H1 (cell line): Measurements from ENCODE around the gene RIMS3. TPM values are rescaled to one million over a fixed set of nuclear protein-coding genes. Genes with fewer than 3 reads are reported as not detected.

Experiments
- CTCF ChIA-PET: fragments of 300-600 bp; sonication (Branson Sonifier 250); formaldehyde crosslinking; loops from one replicate; lab custom pipeline; 2021; ENCODE audit not compliant: partially characterized antibody; lab: Charles Lee
- POLR2A ChIA-PET: fragments of 300-600 bp; sonication (Branson Sonifier 250); formaldehyde crosslinking; loops from one replicate; lab custom pipeline; 2021; ENCODE audit warnings: inconsistent platforms; ENCODE audit not compliant: partially characterized antibody; lab: Charles Lee
- DNase-seq, 2 experiments: peaks; one replicate each; pipeline versions ENCODE4 v3.0.0 to v3.0.0-alpha.2; 2010 to 2022; ENCODE audit warnings: low spot score in 2 of 2, low read depth in 1 of 2, mixed read lengths in 1 of 2
- FAIRE-seq: peaks from 2 replicates; lab custom pipeline; 2011; peaks lifted over from hg19 to GRCh38; lab: Jason Lieb, UNC
- H2AFZ ChIP-seq: 2 replicates; pipeline ENCODE4 v1.8.1; 2012; ENCODE audit warnings: low read length, inconsistent platforms
- H2AK5ac ChIP-seq: 2 replicates; pipeline ENCODE4 v1.6.1; 2013; ENCODE audit warnings: low read depth, low read length
- H2BK120ac ChIP-seq: replicated peaks from 2 replicates; pipeline ENCODE3; 2013; ENCODE audit warnings: low read depth, low read length, inconsistent platforms
- H2BK12ac ChIP-seq: 2 replicates; pipeline ENCODE4 v1.6.1; 2013; ENCODE audit warnings: low read depth, low read length
- H2BK15ac ChIP-seq: 2 replicates; pipeline ENCODE4 v1.6.1; 2013; ENCODE audit warnings: low read length
- H2BK20ac ChIP-seq: 2 replicates; pipeline ENCODE4 v1.6.1; 2013; ENCODE audit warnings: low read length
- H2BK5ac ChIP-seq: 2 replicates; pipeline ENCODE4 v1.6.1; 2013; ENCODE audit warnings: low read depth, low read length
- H3K14ac ChIP-seq: 2 replicates; pipeline ENCODE4 v1.6.1; 2013; ENCODE audit warnings: inconsistent platforms; ENCODE audit not compliant: insufficient read length
- H3K18ac ChIP-seq: 2 replicates; pipeline ENCODE4 v1.6.1; 2013; ENCODE audit warnings: low read length; ENCODE audit errors: extremely low read depth
- H3K23ac ChIP-seq: 2 replicates; pipeline ENCODE4 v1.6.1; 2013; ENCODE audit warnings: inconsistent platforms; ENCODE audit not compliant: insufficient read length
- H3K23me2 ChIP-seq: 2 replicates; pipeline ENCODE4 v1.6.1; 2013; ENCODE audit warnings: low read depth, low read length
- H3K27ac ChIP-seq: 2 replicates; pipeline ENCODE4 v1.6.1; 2011; ENCODE audit warnings: low read depth, low read length, inconsistent platforms
- H3K27me3 ChIP-seq, 4 experiments: replicated peaks in 1 of 4; 1 replicate in 1 of 4; 2 replicates in 3 of 4; pipeline versions ENCODE4 v1.6.1 to v1.8.1; 2011 to 2013; ENCODE audit warnings: low read length in 3 of 4, mild to moderate bottlenecking in 3 of 4, inconsistent platforms in 2 of 4, mixed read lengths in 2 of 4, moderate library complexity in 1 of 4; ENCODE audit not compliant: control insufficient read depth in 3 of 4, insufficient read depth in 3 of 4; ENCODE audit errors: extremely low read depth in 1 of 4
- H3K36me3 ChIP-seq, 4 experiments: 2 replicates each; pipeline versions ENCODE4 v1.6.1 to v1.8.1; 2011 to 2013; ENCODE audit warnings: mild to moderate bottlenecking in 4 of 4, low read length in 3 of 4, moderate library complexity in 2 of 4, control low read depth in 1 of 4, inconsistent platforms in 1 of 4; ENCODE audit not compliant: insufficient read depth in 4 of 4, control insufficient read depth in 2 of 4
- H3K4ac ChIP-seq: replicated peaks from 2 replicates; pipeline ENCODE3; 2013; ENCODE audit warnings: low read length, low read depth, mixed read lengths, inconsistent platforms; ENCODE audit not compliant: insufficient read length
- H3K4me1 ChIP-seq, 4 experiments: replicated peaks in 1 of 4; 1 replicate in 1 of 4; 2 replicates in 3 of 4; pipeline versions ENCODE4 v1.6.1 to v1.8.1; 2011 to 2013; ENCODE audit warnings: low read length in 3 of 4, inconsistent platforms in 2 of 4, mixed read lengths in 1 of 4; ENCODE audit not compliant: insufficient read depth in 4 of 4, control insufficient read depth in 3 of 4
- H3K4me2 ChIP-seq, 2 experiments: 2 replicates each; pipeline versions ENCODE4 v1.6.1 to v1.8.1; 2011 to 2013; ENCODE audit warnings: low read depth in 2 of 2, low read length in 2 of 2, control low read depth in 1 of 2, inconsistent platforms in 1 of 2, mild to moderate bottlenecking in 1 of 2; ENCODE audit not compliant: insufficient read depth in 1 of 2
- H3K4me3 ChIP-seq, 4 experiments: fragments of 200-600, 300-600 bp in 1 of 4; sonication (generic), shearing (Covaris generic), sonication (Bioruptor Twin) in 1 of 4; 2 replicates each; pipeline versions ENCODE4 v1.5.1 to v1.8.1; 2011 to 2016; ENCODE audit warnings: low read length in 4 of 4, low read depth in 3 of 4, control low read depth in 2 of 4, inconsistent platforms in 2 of 4, mild to moderate bottlenecking in 2 of 4, mixed read lengths in 1 of 4, moderate library complexity in 1 of 4; ENCODE audit not compliant: insufficient read depth in 2 of 4; ENCODE audit errors: extremely low read depth in 1 of 4
- H3K56ac ChIP-seq: replicated peaks from 2 replicates; pipeline ENCODE3; 2013; ENCODE audit warnings: low read depth, mild to moderate bottlenecking, mixed read lengths, low read length, inconsistent platforms; ENCODE audit not compliant: insufficient read length
- H3K79me1 ChIP-seq: 2 replicates; pipeline ENCODE4 v1.6.1; 2013; ENCODE audit warnings: low read depth, low read length, control low read depth
- H3K79me2 ChIP-seq, 2 experiments: 2 replicates each; pipeline versions ENCODE4 v1.6.1 to v1.8.1; 2012 to 2013; ENCODE audit warnings: low read length in 2 of 2, mild to moderate bottlenecking in 2 of 2, inconsistent platforms in 1 of 2; ENCODE audit not compliant: insufficient read depth in 2 of 2, control insufficient read depth in 1 of 2
- H3K9ac ChIP-seq, 4 experiments: replicated peaks in 1 of 4; 1 replicate in 1 of 4; 2 replicates in 3 of 4; pipeline versions ENCODE4 v1.6.1 to v1.8.1; 2011 to 2013; ENCODE audit warnings: low read depth in 3 of 4, low read length in 3 of 4, control low read depth in 2 of 4, mild to moderate bottlenecking in 2 of 4, moderate library complexity in 2 of 4, inconsistent platforms in 1 of 4; ENCODE audit errors: extremely low read depth in 1 of 4
- H3K9me3 ChIP-seq, 2 experiments: 2 replicates each; pipeline versions ENCODE4 v1.6.1 to v1.8.1; 2012 to 2013; ENCODE audit warnings: mild to moderate bottlenecking in 2 of 2, moderate library complexity in 2 of 2, control low read depth in 1 of 2, inconsistent platforms in 1 of 2, low read depth in 1 of 2, low read length in 1 of 2, mixed read lengths in 1 of 2; ENCODE audit not compliant: insufficient read depth in 2 of 2
- H4K20me1 ChIP-seq, 2 experiments: replicated peaks in 1 of 2; 2 replicates each; pipeline versions ENCODE3 to v1.8.1; 2011 to 2013; ENCODE audit warnings: inconsistent platforms in 2 of 2, low read length in 2 of 2, mild to moderate bottlenecking in 1 of 2; ENCODE audit not compliant: insufficient read depth in 2 of 2, control insufficient read depth in 1 of 2
- H4K5ac ChIP-seq: 2 replicates; pipeline ENCODE4 v1.6.1; 2013; ENCODE audit warnings: low read length, low read depth, mixed read lengths, inconsistent platforms; ENCODE audit not compliant: insufficient read length
- H4K8ac ChIP-seq: 2 replicates; pipeline ENCODE4 v1.8.0; 2013; ENCODE audit warnings: mild to moderate bottlenecking, moderate library complexity, low read length, inconsistent platforms; ENCODE audit not compliant: insufficient read depth; ENCODE audit errors: extremely low read depth
- H4K91ac ChIP-seq: replicated peaks from 2 replicates; pipeline ENCODE3; 2013; ENCODE audit warnings: low read length, mixed read lengths, inconsistent platforms; ENCODE audit not compliant: insufficient read length
- CTBP2 ChIP-seq: IDR thresholded peaks from 2 replicates; pipeline ENCODE4 v1.7.0; 2011; ENCODE audit warnings: borderline replicate concordance, mild to moderate bottlenecking, moderate library complexity, mixed read lengths, low read length; ENCODE audit not compliant: insufficient read depth, insufficient read length
- WGBS, 2 experiments: shearing (Covaris generic) in 1 of 2; methylation state at CpG; one replicate each; pipeline versions ENCODE4 v1.1.6 to v1.1.7; 2013 to 2015; ENCODE audit warnings: low lambda C conversion rate in 2 of 2, mixed read lengths in 2 of 2, inconsistent platforms in 1 of 2, low coverage in 1 of 2, missing lambda C conversion rate in 1 of 2; ENCODE audit not compliant: insufficient replicate concordance in 2 of 2, insufficient coverage in 1 of 2, insufficient read length in 1 of 2; ENCODE audit errors: extremely low coverage in 1 of 2, missing lambda C conversion rate in 1 of 2; 5-methylcytosine and 5-hydroxymethylcytosine counted together
- polyA plus RNA-seq, 7 experiments: library from polyadenylated mRNA; depleted of rRNA in 3 of 7; stranded (reverse) in 5 of 7; unstranded in 2 of 7; fragments of >200 nt in 5 of 7; fragments of 200-250 nt in 2 of 7; gene quantifications; 1 replicate in 5 of 7; 2 replicates in 1 of 7; 4 replicates in 1 of 7; pipeline versions ENCODE4 v1.2.1 to v1.2.3, GENCODE V29; 2011 to 2013; ENCODE audit warnings: missing spikeins in 2 of 7, mixed read lengths in 2 of 7
- total RNA-seq: library from RNA; stranded (reverse); fragmentation: NEBNext Ultra II Directional; extraction: Animal tissue kit (Norgen Biotek cat#: 25700); gene quantifications from 2 replicates; pipeline ENCODE4 v1.2.1, GENCODE V29; 2021

The RIMS3 gene
- total and polyA plus RNA-seq, 2 of the 8 experiments (the other 6 are each of a cell fraction or from before 2014, with no cell fraction given) = 13.3 to 20.6 TPM

DNA sequence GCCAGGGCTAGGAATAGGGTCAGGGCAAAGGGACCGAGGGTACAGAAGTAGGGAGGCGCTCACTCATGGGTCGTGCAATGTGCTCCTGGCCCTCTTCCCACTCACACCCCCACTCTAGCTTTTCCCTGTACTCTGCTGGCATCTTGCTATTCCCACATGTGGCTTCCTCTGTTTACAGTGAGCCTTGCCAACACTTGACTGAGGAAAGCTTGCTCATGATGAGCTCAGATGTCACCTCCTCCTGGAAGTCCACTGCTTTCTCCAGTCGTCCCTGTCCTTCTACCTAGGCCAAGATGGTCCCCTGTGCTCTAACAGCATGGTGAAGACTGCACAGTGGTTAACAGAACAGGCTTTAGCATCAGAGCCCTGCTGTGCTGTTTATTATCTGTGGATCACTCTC is 8.0 kb upstream of the RIMS3 start:
- Histone ChIP-seq H2BK15ac (no peak overlapping the region), H4K8ac (no peak overlapping the region), H4K20me1 (no peaks in the 10 kb centered on the region), H2AFZ (no peak overlapping the region), H2BK20ac (no peak overlapping the region), H3K18ac (no peak overlapping the region), H3K79me2 (no peaks in the 10 kb centered on the region), H3K9ac (no peak overlapping the region), H4K5ac (no peak overlapping the region), H3K4me2 (no peak overlapping the region), H3K9me3 (no peaks in the 10 kb centered on the region), H3K4ac (no peak overlapping the region), H2BK120ac (no peak overlapping the region), H3K23me2 (no peaks in the 10 kb centered on the region), H3K27ac (no peak overlapping the region), H3K79me1 (no peaks in the 10 kb centered on the region), H3K4me1 (no peaks in the 10 kb centered on the region), H2BK12ac (no peak overlapping the region), H3K23ac (no peak overlapping the region), H3K27me3 (no peaks in the 10 kb centered on the region; a peak in 1 of 7 replicates), H3K4me3 (no peak overlapping the region), H3K56ac (no peak overlapping the region), H3K36me3 (no peaks in the 10 kb centered on the region), H2BK5ac (no peak overlapping the region), H3K14ac (no peak overlapping the region), H2AK5ac (no peak overlapping the region), H4K91ac (no peak overlapping the region)
- ChIA-PET POLR2A (interaction anchor here (1.5 to 4.3 kb wide), 2 partner anchors 17 to 35 kb away, joined by 4 to 39 read pairs; partner anchors contain the start of gene NFYC), CTCF (interaction anchor here (1.6 to 37.5 kb wide), 6 partner anchors 8 to 97 kb away, joined by 3 to 684 read pairs (median 10); partner anchors contain the start of gene RIMS3)
- DNase-seq (no peak), FAIRE-seq (no peak)
- TF ChIP-seq CTBP2 = no peak
- WGBS, 2 experiments = 92% methylated on average over 4 of the region's 4 CpGs; no CpG with 5 or more reads in 1 of the 2 experiments
